IPS-20b (cell line): ENCODE results near the gene TMPRSS6.

ENCODE experiments used
- H3K27ac ChIP-seq: one replicate; pipeline ENCODE4 v1.5.1; 2013; ENCODE audit warnings: low read length
- H3K27me3 ChIP-seq: 2 replicates; pipeline ENCODE4 v1.6.1; 2013; ENCODE audit warnings: mild to moderate bottlenecking, low read length, inconsistent platforms; ENCODE audit not compliant: insufficient read depth
- H3K36me3 ChIP-seq: 2 replicates; pipeline ENCODE4 v1.6.1; 2013; ENCODE audit warnings: low read depth, mild to moderate bottlenecking, inconsistent platforms, low read length, moderate library complexity; ENCODE audit not compliant: insufficient read depth
- H3K4me1 ChIP-seq: 2 replicates; pipeline ENCODE4 v1.6.1; 2013; ENCODE audit warnings: mild to moderate bottlenecking, control low read depth, inconsistent platforms, low read length, moderate library complexity; ENCODE audit not compliant: insufficient read depth
- H3K4me3 ChIP-seq: 2 replicates; pipeline ENCODE4 v1.5.1; 2013; ENCODE audit warnings: mild to moderate bottlenecking, low read length, inconsistent platforms
- H3K9ac ChIP-seq: 2 replicates; pipeline ENCODE4 v1.6.1; 2013; ENCODE audit warnings: low read depth, mild to moderate bottlenecking, inconsistent platforms, low read length, moderate library complexity
- H3K9me3 ChIP-seq: 2 replicates; pipeline ENCODE4 v1.6.1; 2013; ENCODE audit warnings: mild to moderate bottlenecking, low read depth, low read length, inconsistent platforms; ENCODE audit not compliant: insufficient read depth

Gene TMPRSS6

DNA sequence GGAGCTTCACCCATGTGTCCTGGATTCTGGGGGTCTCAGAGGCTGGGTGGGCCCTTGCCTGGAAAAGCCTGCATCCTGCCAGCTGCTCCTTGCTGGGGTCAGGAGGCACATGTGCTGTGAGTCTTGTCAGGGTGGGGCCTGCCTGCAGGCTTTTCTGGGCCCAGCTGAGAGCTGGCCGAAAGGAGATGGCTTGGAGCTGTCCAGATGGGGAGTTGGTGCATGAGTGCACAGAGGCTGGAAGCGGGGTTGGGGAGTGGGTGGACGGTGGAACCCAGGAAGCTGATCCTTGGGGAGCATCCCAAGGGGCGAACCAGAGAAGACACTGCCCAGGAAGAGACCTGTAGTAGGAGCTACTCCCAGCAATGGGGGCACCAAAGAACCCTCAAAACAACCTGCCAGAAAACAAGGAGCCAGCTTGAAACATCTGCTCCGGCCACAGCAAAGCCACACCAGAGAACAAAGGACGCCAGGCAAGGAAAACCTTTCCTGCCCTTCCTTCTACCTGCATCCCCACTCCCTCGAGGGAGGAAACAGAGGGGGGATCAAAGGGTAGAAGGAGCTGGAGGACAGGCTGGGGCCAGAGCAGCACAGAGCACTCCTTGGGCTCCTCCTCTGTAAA lies 66.2 kb downstream of the TMPRSS6 start:
- Histone ChIP-seq H3K27me3 (no peaks in the 10 kb centered on the region; the same call in 1 of the 2 replicates), H3K4me3 (no peak overlapping the region), H3K9ac (no peak overlapping the region), H3K27ac (no peak overlapping the region), H3K36me3 (no peaks in the 10 kb centered on the region), H3K9me3 (no peaks in the 10 kb centered on the region), H3K4me1 (no peaks in the 10 kb centered on the region)

DNA sequence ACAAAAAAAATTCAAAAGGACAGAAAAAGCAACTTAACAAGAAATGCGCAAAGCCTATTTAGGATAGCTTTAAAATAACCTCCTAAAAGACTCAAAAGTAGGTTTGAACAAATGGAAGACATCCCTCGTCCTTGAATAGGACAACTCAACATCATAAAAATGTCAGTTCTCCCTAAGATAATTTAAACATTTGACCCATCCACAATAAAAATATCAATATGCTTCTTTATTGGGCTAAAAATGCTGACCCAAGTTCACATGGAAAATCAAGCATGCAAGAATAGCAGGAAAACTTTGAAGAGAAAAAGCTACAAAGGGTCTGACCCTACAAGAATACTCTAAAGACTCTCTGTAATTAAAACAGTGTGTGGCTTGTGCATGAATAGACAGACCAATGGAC lies 70.0 kb downstream of the TMPRSS6 start:
- H3K36me3 ChIP-seq = no peaks in the 10 kb centered on the region
- H3K4me3 ChIP-seq = no peak overlapping the region
- no peaks in the 10 kb centered on the region; the same call in 1 of the 2 replicates for H3K27me3 ChIP-seq
- no peak overlapping the region for H3K27ac ChIP-seq
- H3K4me1 ChIP-seq = no peaks in the 10 kb centered on the region
- no peak overlapping the region for H3K9ac ChIP-seq
- H3K9me3 ChIP-seq = no peaks in the 10 kb centered on the region

GRCh38 chr22:37037669-37038068 lies 71.8 kb downstream of the TMPRSS6 start:
- Histone ChIP-seq H3K9ac (no peak overlapping the region), H3K36me3 (no peaks in the 10 kb centered on the region), H3K27ac (no peak overlapping the region), H3K9me3 (no peaks in the 10 kb centered on the region), H3K27me3 (no peaks in the 10 kb centered on the region), H3K4me1 (no peaks in the 10 kb centered on the region), H3K4me3 (no peak overlapping the region)

DNA sequence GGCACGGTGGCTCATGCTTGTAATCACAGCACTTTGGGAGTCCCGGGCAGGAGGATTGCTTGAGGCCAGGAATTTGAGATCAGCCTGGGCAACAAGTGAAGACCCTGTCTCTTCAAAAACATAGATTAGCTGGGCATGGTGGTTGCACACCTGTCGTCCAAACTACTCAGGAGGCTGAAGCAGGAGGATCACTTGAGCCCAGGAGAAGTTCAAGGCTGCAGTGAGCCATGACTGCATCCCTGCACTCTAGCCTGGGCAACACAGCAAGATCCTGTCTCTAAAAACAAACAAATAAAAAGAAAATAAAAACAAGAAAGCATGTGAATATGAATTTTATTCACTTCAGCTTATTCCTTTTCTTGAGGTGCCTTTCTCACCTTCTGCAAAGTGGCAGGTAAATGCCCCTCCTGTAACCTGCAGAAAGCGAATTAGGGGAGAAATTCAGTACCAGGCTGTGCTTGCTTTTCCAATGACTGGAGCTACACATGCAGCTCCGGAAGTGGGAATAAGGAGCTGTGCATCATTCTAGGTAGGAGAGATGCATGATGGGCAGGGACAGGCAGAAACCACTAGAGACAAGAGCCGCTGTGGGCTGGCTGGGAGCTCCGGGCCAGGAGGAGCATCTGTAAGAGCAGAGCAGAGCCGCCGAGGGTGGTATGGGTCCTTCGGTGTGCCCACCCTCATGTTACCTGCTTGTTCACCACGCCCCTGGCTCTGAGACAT lies 72.7 kb downstream of the TMPRSS6 start:
- Histone ChIP-seq H3K9ac (no peak overlapping the region), H3K4me3 (no peak overlapping the region), H3K36me3 (no peaks in the 10 kb centered on the region), H3K27me3 (no peaks in the 10 kb centered on the region), H3K4me1 (no peaks in the 10 kb centered on the region), H3K27ac (no peak overlapping the region), H3K9me3 (no peaks in the 10 kb centered on the region)

DNA sequence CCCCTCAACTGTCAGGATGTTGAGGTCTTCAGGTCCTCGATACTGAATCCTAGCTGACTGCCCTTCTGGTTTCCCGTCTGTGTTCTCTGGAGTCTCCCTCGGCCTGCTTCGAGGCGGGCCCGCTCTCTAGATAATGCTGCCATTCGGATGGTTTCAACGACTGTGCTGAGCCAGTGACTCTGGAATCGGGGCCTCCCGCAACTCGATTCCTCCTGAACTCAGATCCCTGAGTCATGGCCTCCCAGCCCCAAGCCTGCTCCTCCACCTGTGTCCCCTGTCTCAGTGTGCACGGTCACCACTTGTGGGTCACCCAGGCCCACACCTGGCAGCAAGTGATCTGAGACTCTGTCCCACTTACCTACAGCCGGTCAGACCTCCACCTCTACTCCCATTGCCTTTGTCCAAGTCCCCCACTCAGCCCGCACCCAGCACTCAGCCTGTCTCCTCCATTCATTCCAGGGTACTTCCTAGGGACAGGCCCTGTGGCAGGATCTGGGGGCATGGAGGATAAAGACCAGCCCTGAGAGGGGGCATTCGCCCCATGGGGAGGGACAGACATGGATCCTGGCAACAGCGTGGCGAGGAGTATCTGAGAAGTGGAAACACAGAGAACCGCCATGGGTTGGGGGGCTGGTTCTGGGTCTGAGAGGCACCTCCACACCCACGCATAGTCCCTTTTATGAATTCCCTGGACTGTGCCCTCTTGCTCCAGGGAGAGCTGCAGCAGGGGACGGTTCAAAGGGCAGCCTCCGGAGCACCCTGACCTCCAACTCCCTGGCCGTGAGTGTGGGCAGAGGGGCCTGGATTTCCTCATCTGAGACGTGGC lies 75.7 kb downstream of the TMPRSS6 start:
- H3K27me3 ChIP-seq = no peaks in the 10 kb centered on the region
- no peak overlapping the region for H3K9ac ChIP-seq
- no peaks in the 10 kb centered on the region for H3K4me1 ChIP-seq
- peaks cover 18% of the 10 kb centered on the region for H3K36me3 ChIP-seq
- no peaks in the 10 kb centered on the region for H3K9me3 ChIP-seq
- no peak overlapping the region for H3K4me3 ChIP-seq
- H3K27ac ChIP-seq = no peak overlapping the region

- H3K9me3 ChIP-seq = no peaks in the 10 kb centered on the region
- no peak overlapping the region for H3K9ac ChIP-seq
- H3K4me3 ChIP-seq = no peak overlapping the region
- no peaks in the 10 kb centered on the region for H3K4me1 ChIP-seq
- peaks cover 23% of the 10 kb centered on the region for H3K36me3 ChIP-seq
- H3K27me3 ChIP-seq = no peaks in the 10 kb centered on the region
- H3K27ac ChIP-seq = no peak overlapping the region
Observed at GRCh38 chr22:37032535-37033460, 76.7 kb downstream of the TMPRSS6 start.

GRCh38 chr22:37032134-37032534 lies 77.4 kb downstream of the TMPRSS6 start:
- H3K27me3 ChIP-seq = no peaks in the 10 kb centered on the region
- no peak overlapping the region for H3K27ac ChIP-seq
- peaks cover 30% of the 10 kb centered on the region for H3K36me3 ChIP-seq
- no peaks in the 10 kb centered on the region for H3K4me1 ChIP-seq
- H3K9ac ChIP-seq = no peak overlapping the region
- H3K4me3 ChIP-seq = no peak overlapping the region
- H3K9me3 ChIP-seq = no peaks in the 10 kb centered on the region

DNA sequence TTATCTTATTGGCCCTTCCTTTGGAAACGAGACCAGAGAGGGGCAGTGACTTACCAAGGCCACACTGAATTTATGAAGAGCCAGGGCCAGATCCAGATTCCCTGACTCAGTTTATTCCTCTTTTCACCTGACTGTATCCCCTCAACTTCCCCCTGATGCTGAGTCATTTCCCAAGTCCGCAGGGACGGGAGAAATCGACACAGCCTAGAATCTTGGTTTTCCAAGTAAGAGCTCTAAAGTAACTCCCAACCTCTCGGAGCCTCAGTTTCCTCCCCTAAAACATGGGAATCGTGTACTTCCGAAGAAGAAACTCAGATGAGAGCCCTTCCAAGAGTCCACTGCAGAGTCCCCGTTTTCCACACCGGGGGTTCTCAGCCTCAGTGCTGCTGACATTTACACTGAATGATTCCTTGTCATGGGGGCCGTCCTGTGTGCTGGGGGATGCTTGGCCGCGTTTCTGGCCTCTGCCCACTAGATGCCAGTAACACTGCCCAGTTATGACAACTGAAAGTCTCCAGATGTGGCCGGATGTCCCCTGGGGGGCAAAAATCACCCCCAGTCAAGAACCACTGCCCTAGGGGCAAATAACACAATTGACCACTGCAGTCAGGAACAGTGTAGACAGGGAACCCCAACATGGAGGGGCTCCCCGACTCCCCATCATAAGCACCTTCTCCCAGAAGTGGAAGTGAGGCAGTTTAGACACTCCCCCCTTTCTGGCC lies 78.8 kb downstream of the TMPRSS6 start:
- Histone ChIP-seq H3K27ac (no peak overlapping the region), H3K4me3 (no peak overlapping the region), H3K36me3 (peaks cover 44% of the 10 kb centered on the region), H3K9me3 (no peaks in the 10 kb centered on the region), H3K9ac (no peak overlapping the region), H3K27me3 (no peaks in the 10 kb centered on the region), H3K4me1 (no peaks in the 10 kb centered on the region)

DNA sequence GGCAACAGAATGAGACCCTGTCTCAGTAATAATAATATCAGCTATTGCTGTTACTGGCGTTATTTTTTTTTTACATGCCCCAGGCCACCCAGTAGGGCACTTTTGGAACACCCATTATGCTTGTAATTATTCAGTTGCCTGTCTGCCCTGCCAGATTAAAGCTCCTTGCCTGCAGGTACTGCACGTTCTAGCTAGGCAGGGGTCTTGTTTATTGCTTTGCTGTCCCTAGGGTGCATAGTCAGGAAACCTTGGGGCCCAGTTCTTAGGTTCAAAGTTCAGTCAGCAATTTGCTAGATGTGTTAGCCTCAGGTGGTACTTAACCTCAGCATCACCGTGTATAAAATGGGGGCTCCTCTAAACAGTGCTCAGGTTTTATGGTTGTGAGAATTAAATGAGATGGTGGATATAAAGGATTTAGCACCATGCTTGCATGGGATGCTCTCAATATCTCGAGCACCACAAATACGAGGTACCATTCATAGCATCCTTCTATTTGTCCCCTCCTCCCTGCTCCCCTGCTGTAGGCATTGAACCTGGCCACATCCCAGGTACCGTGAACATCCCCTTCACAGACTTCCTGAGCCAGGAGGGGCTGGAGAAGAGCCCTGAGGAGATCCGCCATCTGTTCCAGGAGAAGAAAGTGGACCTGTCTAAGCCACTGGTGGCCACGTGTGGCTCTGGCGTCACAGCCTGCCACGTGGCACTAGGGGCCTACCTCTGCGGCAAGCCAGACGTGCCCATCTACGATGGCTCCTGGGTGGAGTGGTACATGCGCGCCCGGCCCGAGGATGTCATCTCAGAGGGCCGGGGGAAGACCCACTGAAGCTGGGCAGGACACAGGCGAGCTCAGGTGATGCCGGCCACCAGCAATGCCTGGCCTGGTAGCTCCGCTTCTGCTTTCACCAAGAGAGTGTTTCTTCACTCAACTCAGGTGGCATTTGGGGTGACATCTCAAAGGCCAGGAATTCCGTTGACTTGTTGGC lies 80.5 kb downstream of the TMPRSS6 start:
- Histone ChIP-seq H3K27me3 (no peaks in the 10 kb centered on the region), H3K9me3 (no peaks in the 10 kb centered on the region), H3K27ac (no peak overlapping the region), H3K4me1 (no peaks in the 10 kb centered on the region), H3K4me3 (no peak overlapping the region), H3K36me3 (peaks cover 56% of the 10 kb centered on the region), H3K9ac (no peak overlapping the region)

- H3K4me1 ChIP-seq = no peaks in the 10 kb centered on the region
- no peak overlapping the region for H3K4me3 ChIP-seq
- no peaks in the 10 kb centered on the region for H3K27me3 ChIP-seq
- no peak overlapping the region for H3K9ac ChIP-seq
- peaks cover 56% of the 10 kb centered on the region for H3K36me3 ChIP-seq
- no peak overlapping the region for H3K27ac ChIP-seq
- H3K9me3 ChIP-seq = no peaks in the 10 kb centered on the region
Observed at GRCh38 chr22:37027556-37027955, 82.0 kb downstream of the TMPRSS6 start.
